Fibroblast of pulmonary artery (primary cell): Measurements from ENCODE around the gene ABCA4.

ENCODE experiments used
- DNase-seq: peaks from one replicate; pipeline ENCODE4 v3.0.0-alpha.2; 2010; ENCODE audit warnings: low read depth
- H3K4me3 ChIP-seq: replicated peaks from 2 replicates; pipeline ENCODE4 v1.5.1; 2011; ENCODE audit warnings: low read depth, mild to moderate bottlenecking, control low read depth, low read length, moderate library complexity
- CTCF ChIP-seq: IDR thresholded peaks from 2 replicates; pipeline ENCODE4 v1.5.1; 2011; ENCODE audit warnings: mild to moderate bottlenecking, control low read depth, low read length, inconsistent platforms; ENCODE audit errors: missing control alignments

The ABCA4 gene

DNA sequence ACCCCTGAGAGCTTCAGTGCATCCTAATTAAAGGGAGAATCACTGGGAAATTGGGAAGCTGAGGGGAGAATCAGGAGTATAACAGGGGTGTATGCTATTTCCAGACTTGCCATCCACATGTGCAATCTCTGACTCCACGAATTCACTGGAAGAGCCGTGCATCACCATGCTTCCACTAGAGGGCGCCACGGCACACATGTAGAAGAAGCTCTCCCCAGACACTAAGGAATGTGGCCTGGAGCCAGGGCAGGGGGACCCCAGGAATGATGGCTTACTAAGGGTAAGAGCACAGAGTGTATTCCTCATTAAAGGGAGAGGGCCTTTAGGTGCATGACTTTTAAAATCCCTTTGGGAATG lies 81.5 kb downstream of the ABCA4 start:
- peak; percentile 92 for TF ChIP-seq CTCF
- H3K4me3 ChIP-seq, result no peak overlapping the region
- peak; percentile 84 for DNase-seq

DNA sequence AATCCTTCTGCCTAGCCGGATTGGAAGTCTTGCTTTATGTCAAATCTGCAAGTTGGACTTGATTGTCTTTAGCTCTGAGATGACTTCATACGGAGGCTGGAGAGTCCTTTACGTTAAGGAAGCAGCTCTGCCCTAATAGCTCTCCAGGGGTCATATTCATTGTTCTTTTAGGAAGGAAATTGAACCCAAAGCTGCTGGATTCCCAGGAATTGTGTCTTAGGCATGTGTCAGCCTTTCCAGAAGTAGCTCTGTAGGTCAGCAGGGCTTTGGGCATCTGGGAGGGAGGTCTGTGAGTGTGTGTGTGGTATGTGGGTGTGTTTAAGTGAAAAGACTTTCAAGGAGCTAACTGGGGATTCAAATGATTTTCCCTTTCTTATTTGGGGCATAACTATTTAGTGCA lies 82.4 kb downstream of the ABCA4 start:
- no peak for TF ChIP-seq CTCF
- DNase-seq, result peak; percentile 92
- no peak overlapping the region for H3K4me3 ChIP-seq

- TF ChIP-seq CTCF, result no peak
- no peak overlapping the region for H3K4me3 ChIP-seq
- DNase-seq, result no peak
These were observed 83.3 kb downstream of the ABCA4 start for GRCh38 chr1:94037392-94038229.

DNA sequence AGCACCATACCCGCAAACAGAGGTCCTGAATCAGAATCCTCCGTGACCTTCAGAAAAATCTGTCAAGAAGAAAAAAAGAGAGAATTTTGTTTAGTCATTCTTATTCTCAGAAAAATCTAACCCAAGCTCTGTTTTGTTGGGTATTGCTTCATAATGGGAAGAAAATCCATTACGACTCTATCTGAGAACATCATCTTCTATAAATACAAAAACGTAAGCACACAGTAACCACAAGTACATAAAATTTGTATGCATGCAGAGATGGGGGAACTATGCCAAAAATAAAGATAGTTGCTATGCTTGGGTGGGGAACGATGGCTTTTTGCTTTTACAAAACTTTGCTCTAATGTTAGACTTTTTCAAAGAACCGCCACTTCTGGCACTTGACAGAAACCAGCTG lies 84.2 kb downstream of the ABCA4 start:
- H3K4me3 ChIP-seq, result no peak overlapping the region
- TF ChIP-seq CTCF, result no peak
- peak; percentile 95 for DNase-seq

DNA sequence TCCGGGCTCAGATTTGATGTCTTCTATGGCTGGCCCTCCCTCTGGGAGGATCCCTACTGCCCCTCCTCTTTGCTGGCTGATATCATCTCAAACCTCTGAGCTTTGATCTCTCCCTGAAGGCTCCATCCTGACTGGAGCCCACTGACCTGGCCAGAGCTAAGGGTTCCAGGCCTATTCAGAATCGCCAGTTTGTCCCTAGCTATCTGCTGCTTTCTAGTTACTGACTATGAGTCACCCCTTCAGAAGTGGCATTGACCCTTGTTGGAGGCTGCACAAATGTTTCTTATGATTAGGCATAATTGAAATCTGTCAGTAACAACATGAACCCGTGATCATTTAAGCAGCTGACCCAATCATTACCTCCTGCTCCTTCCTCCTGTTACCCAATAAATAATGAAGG lies 87.1 kb downstream of the ABCA4 start:
- DNase-seq, result no peak
- H3K4me3 ChIP-seq, result no peak overlapping the region
- no peak for TF ChIP-seq CTCF

- no peak for DNase-seq
- H3K4me3 ChIP-seq, result no peak overlapping the region
- TF ChIP-seq CTCF, result no peak
These were observed 88.3 kb downstream of the ABCA4 start for GRCh38 chr1:94032637-94033036.

DNA sequence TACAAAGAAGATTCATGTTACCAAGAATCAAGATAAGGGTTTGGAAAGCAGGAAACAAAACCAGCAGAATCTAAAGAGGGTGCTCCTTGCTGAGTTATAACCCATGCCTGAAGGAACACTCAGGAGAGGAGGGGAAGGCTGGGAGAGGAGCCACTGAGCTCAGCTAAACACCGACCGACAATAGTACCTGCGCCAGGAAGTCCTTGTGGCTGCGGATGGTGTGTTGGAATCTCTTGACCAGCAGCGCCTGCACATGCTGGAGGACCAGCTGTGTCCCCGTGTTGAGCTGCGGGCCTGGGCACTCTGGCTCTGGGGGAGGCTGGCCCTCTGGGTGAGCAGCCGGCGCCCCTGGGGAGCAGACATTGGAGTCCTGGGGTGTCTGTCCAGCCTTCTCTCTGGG lies 89.4 kb downstream of the ABCA4 start:
- no peak for TF ChIP-seq CTCF
- no peak overlapping the region for H3K4me3 ChIP-seq
- DNase-seq, result no peak
